BLaER1 treated with 17β-estradiol and CSF1 and Interleukin-3, amounts not matched to agents 10 nM and 100 nM (cell line): ENCODE data around the gene CFAP90.

Source experiments
- H3K27ac ChIP-seq, 11 experiments: shearing (Covaris generic); formaldehyde crosslinking; 2 replicates each; pipeline ENCODE4 v1.8.1; 2022
- H3K27me3 ChIP-seq, 11 experiments: shearing (Covaris generic); formaldehyde crosslinking; 2 replicates each; pipeline ENCODE4 v1.8.1; 2022
- H3K36me3 ChIP-seq, 11 experiments: shearing (Covaris generic); formaldehyde crosslinking; 2 replicates each; pipeline ENCODE4 v1.8.1; 2022
- H3K4me1 ChIP-seq, 10 experiments: shearing (Covaris generic); formaldehyde crosslinking; 2 replicates each; pipeline ENCODE4 v1.8.1; 2022
- H3K4me2 ChIP-seq, 11 experiments: shearing (Covaris generic); formaldehyde crosslinking; 2 replicates each; pipeline ENCODE4 v1.8.1; 2022
- H3K4me3 ChIP-seq, 10 experiments: shearing (Covaris generic); formaldehyde crosslinking; 2 replicates each; pipeline ENCODE4 v1.8.1; 2022
- H3K9ac ChIP-seq, 11 experiments: shearing (Covaris generic); formaldehyde crosslinking; 2 replicates each; pipeline ENCODE4 v1.8.1; 2022
- H3K9me3 ChIP-seq, 11 experiments: shearing (Covaris generic); formaldehyde crosslinking; replicated peaks in 1 of 11; 2 replicates each; pipeline ENCODE4 v1.8.1; 2022
- H4K20me1 ChIP-seq, 11 experiments: shearing (Covaris generic); formaldehyde crosslinking; 2 replicates each; pipeline ENCODE4 v1.8.1; 2022
- Cebpa-rat ChIP-seq, 11 experiments: shearing (Covaris generic); IDR thresholded peaks; 2 replicates each; pipeline ENCODE4 v1.8.1; 2022

Gene CFAP90

DNA sequence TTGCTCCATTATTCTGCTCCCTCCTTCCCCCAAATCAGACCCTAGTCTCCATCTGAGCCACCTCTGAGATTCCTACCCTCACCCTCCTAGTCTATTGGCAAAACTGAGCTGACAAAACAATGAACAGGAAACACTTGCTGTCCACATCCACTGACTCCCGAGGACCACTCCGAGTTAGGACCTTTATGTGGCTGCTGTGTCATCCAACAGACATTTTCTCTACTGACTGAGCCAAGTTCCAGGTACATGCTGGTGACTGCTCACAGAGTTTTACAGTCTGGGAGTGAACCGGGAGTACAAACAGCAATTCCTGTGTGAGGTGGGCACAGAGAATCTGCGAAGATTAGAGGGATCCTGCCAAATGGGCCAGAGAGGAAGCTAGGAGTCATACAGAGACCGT is 39.2 kb downstream of the CFAP90 start:
- no peaks in the 10 kb centered on the region for H3K27me3 ChIP-seq
- no peak overlapping the region for H3K4me2 ChIP-seq
- no peaks in the 10 kb centered on the region for H3K36me3 ChIP-seq
- H3K4me3 ChIP-seq, result no peak overlapping the region
- H3K4me1 ChIP-seq, result peaks cover 6 to 13% (median 9%) of the 10 kb centered on the region in 10 experiments; a peak in 18 of 20 replicates
- H4K20me1 ChIP-seq, result no peaks in the 10 kb centered on the region; a peak in 1 of 22 replicates
- H3K27ac ChIP-seq, result no peak overlapping the region
- H3K9me3 ChIP-seq, result no peaks in the 10 kb centered on the region
- H3K9ac ChIP-seq, result no peak overlapping the region
- TF ChIP-seq Cebpa-rat (IDR thresholded peaks at IDR 0.05), result no peak

DNA sequence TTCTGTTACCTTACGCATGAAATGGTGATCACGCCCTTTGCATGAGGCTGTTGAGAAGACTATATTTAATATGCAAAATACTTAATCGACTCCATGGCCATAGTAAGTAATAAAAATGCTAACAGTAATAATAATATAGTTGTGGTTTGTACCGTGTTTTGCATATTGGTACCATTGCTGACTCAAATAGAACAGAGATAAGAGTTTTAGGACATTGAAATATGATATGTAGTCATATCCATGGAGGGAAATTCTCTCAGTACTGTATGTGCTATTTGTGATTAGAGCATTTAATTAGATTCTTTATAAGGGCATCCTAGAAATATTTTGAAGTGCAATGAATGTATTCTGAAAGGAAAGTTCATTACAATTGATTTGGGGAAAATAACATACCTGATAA is 41.9 kb downstream of the CFAP90 start:
- Histone ChIP-seq H3K4me1 (no peaks in the 10 kb centered on the region), H3K9me3 (no peaks in the 10 kb centered on the region), H3K4me3 (no peak overlapping the region), H3K9ac (no peak overlapping the region), H4K20me1 (no peaks in the 10 kb centered on the region; a peak in 1 of 22 replicates), H3K4me2 (no peak overlapping the region), H3K27ac (no peak overlapping the region), H3K27me3 (no peaks in the 10 kb centered on the region), H3K36me3 (no peaks in the 10 kb centered on the region)
- no peak for TF ChIP-seq Cebpa-rat (IDR thresholded peaks at IDR 0.05)

DNA sequence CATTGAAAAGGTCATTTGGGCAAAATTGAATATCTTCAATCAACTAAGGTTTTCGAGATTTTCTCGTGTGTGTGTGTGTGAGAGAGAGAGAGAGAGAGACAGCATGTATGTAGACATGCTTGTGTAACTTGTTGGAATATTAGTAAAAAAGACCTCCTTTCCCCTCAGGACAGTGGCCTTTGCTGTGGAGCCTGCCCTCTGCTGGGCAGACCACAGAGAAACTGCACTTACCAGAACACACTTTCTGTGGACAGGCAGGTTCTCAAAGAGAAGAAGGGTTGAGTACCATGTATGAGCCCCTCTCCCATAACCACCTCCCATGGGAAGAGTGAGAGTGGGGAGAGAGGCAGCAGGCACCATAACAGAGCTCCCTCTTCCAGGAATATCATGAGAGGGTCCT is 45.6 kb downstream of the CFAP90 start:
- H4K20me1 ChIP-seq, result no peaks in the 10 kb centered on the region; a peak in 1 of 22 replicates
- H3K36me3 ChIP-seq, result no peaks in the 10 kb centered on the region
- H3K27me3 ChIP-seq, result no peaks in the 10 kb centered on the region
- no peak overlapping the region for H3K9ac ChIP-seq
- peaks cover 0 to 6% (median 0%) of the 10 kb centered on the region in 10 experiments; a peak in 2 of 20 replicates for H3K4me1 ChIP-seq
- H3K4me2 ChIP-seq, result no peak overlapping the region
- no peaks in the 10 kb centered on the region for H3K9me3 ChIP-seq
- no peak overlapping the region for H3K4me3 ChIP-seq
- no peak for TF ChIP-seq Cebpa-rat (IDR thresholded peaks at IDR 0.05)
- no peak overlapping the region for H3K27ac ChIP-seq

DNA sequence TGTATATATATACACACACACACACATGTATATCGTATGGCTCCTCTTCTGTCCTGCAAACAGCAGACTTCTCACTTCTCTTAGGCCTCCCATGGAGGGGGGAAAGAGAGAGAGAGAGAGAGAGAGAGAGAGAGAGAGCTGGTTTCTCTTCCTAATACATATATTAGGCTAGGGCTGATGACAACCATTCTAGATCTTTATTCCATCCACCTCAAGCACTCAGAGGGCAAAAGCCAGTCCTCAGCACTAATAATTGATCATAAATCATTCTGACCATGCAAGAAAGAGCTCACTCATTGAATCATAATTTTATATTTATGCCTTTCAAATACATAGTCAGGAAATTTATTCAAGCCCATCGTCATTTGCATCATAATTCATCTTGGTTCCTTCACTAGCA is 47.0 kb downstream of the CFAP90 start:
- no peaks in the 10 kb centered on the region for H3K27me3 ChIP-seq
- H3K4me1 ChIP-seq, result peaks cover 0 to 6% (median 0%) of the 10 kb centered on the region in 10 experiments; a peak in 2 of 20 replicates
- H3K27ac ChIP-seq, result no peak overlapping the region
- TF ChIP-seq Cebpa-rat (IDR thresholded peaks at IDR 0.05), result no peak
- H3K9ac ChIP-seq, result no peak overlapping the region
- H3K36me3 ChIP-seq, result no peaks in the 10 kb centered on the region
- H4K20me1 ChIP-seq, result no peaks in the 10 kb centered on the region; a peak in 1 of 22 replicates
- H3K4me3 ChIP-seq, result no peak overlapping the region
- no peaks in the 10 kb centered on the region for H3K9me3 ChIP-seq
- no peak overlapping the region for H3K4me2 ChIP-seq

DNA sequence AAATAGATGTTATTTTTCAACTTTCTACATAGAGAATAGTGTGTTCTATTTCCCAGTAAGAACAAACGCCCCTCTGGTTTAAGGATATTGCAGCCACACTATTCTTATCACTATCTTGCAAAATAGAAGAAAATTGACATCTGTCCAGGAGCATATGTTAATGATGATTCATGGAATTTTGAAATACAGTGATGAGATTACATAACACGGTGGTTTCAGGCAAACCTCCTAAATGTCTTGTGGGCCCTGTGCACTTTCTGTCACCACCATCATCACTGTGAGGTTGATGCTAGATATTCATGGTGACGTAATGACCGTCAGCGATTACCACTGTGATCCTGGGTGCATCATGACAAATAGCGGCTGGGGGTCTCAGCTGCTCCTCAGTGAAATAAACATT is 48.1 kb downstream of the CFAP90 start:
- H3K27ac ChIP-seq, result no peak overlapping the region
- no peaks in the 10 kb centered on the region for H4K20me1 ChIP-seq
- H3K9me3 ChIP-seq, result no peaks in the 10 kb centered on the region
- H3K4me1 ChIP-seq, result peaks cover 0 to 6% (median 0%) of the 10 kb centered on the region in 10 experiments; a peak in 2 of 20 replicates
- H3K9ac ChIP-seq, result no peak overlapping the region
- no peaks in the 10 kb centered on the region for H3K36me3 ChIP-seq
- H3K27me3 ChIP-seq, result no peaks in the 10 kb centered on the region
- no peak overlapping the region for H3K4me3 ChIP-seq
- peak overlapping the region in 3 of 11 experiments; percentile 3 to 18 (median 9); a peak in 3 of 22 replicates for H3K4me2 ChIP-seq
- no peak for TF ChIP-seq Cebpa-rat (IDR thresholded peaks at IDR 0.05)

DNA sequence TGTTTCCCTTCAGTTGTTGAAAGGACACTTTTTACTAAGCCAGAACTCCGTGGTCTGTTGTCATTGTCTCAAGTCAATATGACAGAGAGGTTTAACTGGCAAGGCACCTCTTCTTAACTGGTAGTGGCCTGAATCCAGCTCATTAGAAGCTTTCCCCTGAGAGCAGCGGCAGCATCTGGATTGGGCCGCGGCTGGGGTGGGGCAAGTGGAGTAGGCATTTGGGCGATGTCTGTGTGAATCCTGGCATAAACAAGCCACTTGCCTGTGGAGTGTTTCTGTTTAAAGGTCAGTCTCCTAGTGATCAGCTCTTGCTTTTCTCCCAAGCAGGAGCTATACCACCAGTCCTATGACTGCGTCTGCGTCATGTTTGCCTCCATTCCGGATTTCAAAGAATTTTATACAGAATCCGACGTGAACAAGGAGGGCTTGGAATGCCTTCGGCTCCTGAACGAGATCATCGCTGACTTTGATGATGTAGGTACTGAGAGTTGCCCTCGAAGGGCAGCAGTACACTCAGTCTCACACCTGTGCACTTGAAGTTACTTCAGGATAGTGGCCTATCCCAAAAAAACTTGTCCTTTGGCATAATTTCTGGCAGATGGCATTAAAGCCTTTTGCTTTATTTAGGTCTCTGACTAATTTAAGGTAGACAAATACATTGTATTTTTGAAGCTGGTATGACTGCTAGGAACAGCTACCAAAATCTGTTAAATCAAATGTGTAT is 48.9 kb downstream of the CFAP90 start:
- peak overlapping the region in 1 of 11 experiments; percentile 10; a peak in 1 of 22 replicates for H3K27ac ChIP-seq
- H3K36me3 ChIP-seq, result no peaks in the 10 kb centered on the region
- H3K9me3 ChIP-seq, result no peaks in the 10 kb centered on the region
- no peaks in the 10 kb centered on the region for H4K20me1 ChIP-seq
- H3K4me3 ChIP-seq, result no peak overlapping the region
- peaks cover 0 to 6% (median 0%) of the 10 kb centered on the region in 10 experiments; a peak in 2 of 20 replicates for H3K4me1 ChIP-seq
- no peak overlapping the region for H3K9ac ChIP-seq
- peak overlapping the region in 3 of 11 experiments; percentile 3 to 18 (median 9); a peak in 1 of 22 replicates for H3K4me2 ChIP-seq
- no peaks in the 10 kb centered on the region for H3K27me3 ChIP-seq
- no peak for TF ChIP-seq Cebpa-rat (IDR thresholded peaks at IDR 0.05)

DNA sequence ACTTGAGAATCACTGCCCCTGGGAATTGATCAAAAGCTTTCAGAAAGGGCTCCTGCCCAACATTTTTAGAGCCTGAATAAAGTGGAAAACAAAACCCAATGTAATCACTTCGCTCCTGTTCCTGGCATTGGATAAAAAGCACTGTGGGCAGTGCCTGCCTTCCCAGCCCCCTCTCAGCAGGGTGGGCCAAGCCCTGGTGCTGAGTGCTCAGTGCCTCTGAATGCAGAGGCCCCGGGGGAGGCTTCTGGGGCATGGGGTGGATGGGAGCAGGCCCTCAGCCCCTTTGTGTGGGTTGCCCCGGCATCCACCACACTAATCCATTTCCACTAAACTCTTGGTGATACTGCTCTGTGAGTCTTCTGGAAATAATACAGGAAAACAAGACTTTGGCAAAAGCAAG is 55.6 kb downstream of the CFAP90 start:
- H3K9ac ChIP-seq, result no peak overlapping the region
- H3K4me2 ChIP-seq, result peak overlapping the region in 8 of 11 experiments; percentile 43 to 80 (median 64); a peak in 13 of 22 replicates
- peaks cover 0 to 18% (median 14%) of the 10 kb centered on the region in 10 experiments; a peak in 13 of 20 replicates for H3K4me1 ChIP-seq
- no peak for TF ChIP-seq Cebpa-rat (IDR thresholded peaks at IDR 0.05)
- H3K4me3 ChIP-seq, result no peak overlapping the region
- H3K9me3 ChIP-seq, result no peaks in the 10 kb centered on the region
- no peaks in the 10 kb centered on the region for H3K36me3 ChIP-seq
- no peak overlapping the region for H3K27ac ChIP-seq
- no peaks in the 10 kb centered on the region for H3K27me3 ChIP-seq
- H4K20me1 ChIP-seq, result no peaks in the 10 kb centered on the region

DNA sequence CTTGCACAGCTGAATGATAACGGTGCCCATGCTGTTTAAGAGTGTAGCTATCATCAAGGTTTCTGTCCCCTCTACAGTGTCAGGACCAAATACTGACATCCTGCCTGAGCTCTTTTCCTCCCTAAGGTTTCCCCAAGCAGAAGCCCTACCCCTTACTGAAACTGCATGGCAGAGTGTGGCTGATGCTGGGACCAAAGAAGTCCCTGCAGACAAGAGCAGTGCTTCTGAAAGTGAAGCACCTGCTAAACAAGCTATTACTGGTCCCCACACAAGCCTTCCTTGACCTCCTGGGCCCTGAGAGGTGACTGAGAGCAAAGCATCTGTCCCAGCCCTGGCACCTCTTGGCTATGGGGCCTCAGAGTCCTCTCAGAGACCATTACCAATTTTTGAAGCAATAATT is 56.1 kb downstream of the CFAP90 start:
- Histone ChIP-seq H4K20me1 (no peaks in the 10 kb centered on the region), H3K27ac (no peak overlapping the region), H3K9me3 (no peaks in the 10 kb centered on the region), H3K4me3 (no peak overlapping the region), H3K4me2 (peak overlapping the region in 8 of 11 experiments; percentile 43 to 80 (median 64); a peak in 16 of 22 replicates), H3K9ac (no peak overlapping the region), H3K27me3 (no peaks in the 10 kb centered on the region), H3K4me1 (peaks cover 0 to 18% (median 14%) of the 10 kb centered on the region in 10 experiments; a peak in 13 of 20 replicates), H3K36me3 (no peaks in the 10 kb centered on the region)
- TF ChIP-seq Cebpa-rat (IDR thresholded peaks at IDR 0.05), result no peak

DNA sequence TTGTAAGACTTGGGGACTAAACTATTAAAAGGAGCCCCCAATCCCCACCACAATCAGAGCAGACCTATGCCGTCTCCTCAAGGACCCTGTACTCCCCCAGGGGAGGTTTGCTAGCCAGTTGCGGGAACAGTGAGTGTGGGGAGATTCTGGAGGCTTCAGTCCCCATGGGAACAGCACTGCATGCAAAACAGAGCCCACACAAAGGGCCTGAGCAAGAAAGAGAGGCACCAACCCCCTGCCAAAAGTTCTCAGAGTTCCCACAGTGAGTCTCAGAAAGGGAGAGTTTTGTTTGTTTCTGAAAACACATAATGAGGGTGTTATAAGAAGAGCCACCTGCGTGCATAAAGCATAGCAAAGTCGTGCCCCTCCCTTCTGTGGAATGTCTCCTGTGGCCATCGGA is 56.6 kb downstream of the CFAP90 start:
- Histone ChIP-seq H3K4me3 (no peak overlapping the region), H3K9ac (no peak overlapping the region), H3K27me3 (no peaks in the 10 kb centered on the region), H4K20me1 (no peaks in the 10 kb centered on the region), H3K4me1 (peaks cover 0 to 18% (median 14%) of the 10 kb centered on the region in 10 experiments; a peak in 13 of 20 replicates), H3K27ac (no peak overlapping the region), H3K9me3 (no peaks in the 10 kb centered on the region), H3K4me2 (peak overlapping the region in 8 of 11 experiments; percentile 43 to 80 (median 64); a peak in 16 of 22 replicates), H3K36me3 (no peaks in the 10 kb centered on the region)
- no peak for TF ChIP-seq Cebpa-rat (IDR thresholded peaks at IDR 0.05)
